Measurements from ENCODE around the gene VIT. TPM values are rescaled to one million over a fixed set of nuclear protein-coding genes. Genes with fewer than 3 reads are reported as not detected.

VIT gene
- polyA plus RNA-seq, 1 of the 3 experiments (the other 2 are of a cell fraction), result not detected

DNA sequence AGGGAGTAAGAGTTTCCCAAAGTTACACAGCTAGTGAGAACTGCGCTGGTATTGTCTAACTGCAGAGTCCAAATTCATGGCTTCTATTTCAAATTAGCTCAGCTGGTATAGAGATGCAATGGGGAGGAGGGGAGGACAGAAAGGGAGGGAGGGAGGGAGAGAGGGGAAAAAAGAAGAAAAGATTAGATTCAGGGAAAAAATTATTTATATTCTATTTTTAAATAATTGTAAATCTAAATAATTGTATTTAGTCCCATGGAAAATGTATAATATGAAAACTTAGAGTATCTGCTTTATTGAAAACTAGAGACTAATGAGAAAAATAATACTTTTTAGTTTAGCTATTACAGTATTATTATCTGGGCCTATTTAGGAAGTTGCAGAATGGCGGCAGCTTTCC, 37.3 kb upstream of the VIT start:
- peaks cover 22% of the 10 kb centered on the region for H3F3A ChIP-seq (replicated peaks; ENCODE audit: insufficient read depth)
- H3K9me2 ChIP-seq, result no peaks in the 10 kb centered on the region
- no peak overlapping the region for H2AFZ ChIP-seq (ENCODE audit: low read depth)
- TF ChIP-seq POLR2AphosphoS5 (IDR thresholded peaks at IDR 0.05; ENCODE audit: low read depth, low read length) (no peak), NFIC (IDR thresholded peaks at IDR 0.05; ENCODE audit: borderline replicate concordance) (no peak), SIN3A (IDR thresholded peaks at IDR 0.05; ENCODE audit: borderline replicate concordance, low read depth, low read length) (no peak)
- no peak overlapping the region for H3K4me2 ChIP-seq
- no peak overlapping the region for H3K4me3 ChIP-seq (ENCODE audit: low read depth in 2 of 2, low read length in 1 of 2)
- H3K27me3 ChIP-seq (ENCODE audit: insufficient read depth), result no peaks in the 10 kb centered on the region
- ChIA-PET CTCF (interaction anchor here (1.2 to 2.1 kb wide), 3 partner anchors 9 to 306 kb away, joined by 3 to 10 read pairs (median 4); no protein-coding TSS in a partner anchor), POLR2A (no interaction called here)
- no peak overlapping the region for H3K9ac ChIP-seq
- no peak for DNase-seq
- 89% methylated on average over 2 of the region's 2 CpGs for WGBS (ENCODE audit: low lambda C conversion rate)
- no peak overlapping the region for H3K27ac ChIP-seq (ENCODE audit: low read depth in 2 of 2, low read length in 1 of 2)
- H3K36me3 ChIP-seq (replicated peaks in 1 of 2; ENCODE audit: control insufficient read depth in 1 of 2, insufficient read depth in 2 of 2, low read length in 1 of 2), result no peaks in the 10 kb centered on the region
- H3K9me3 ChIP-seq, result no peaks in the 10 kb centered on the region
- H3K4me1 ChIP-seq (ENCODE audit: control insufficient read depth in 1 of 2, insufficient read depth in 2 of 2, low read depth in 1 of 2, low read length in 1 of 2), result peaks cover 0 to 6% of the 10 kb centered on the region in 2 experiments; a peak in 2 of 4 replicates
- no peaks in the 10 kb centered on the region for H3K79me2 ChIP-seq (ENCODE audit: insufficient read depth)
- H4K20me1 ChIP-seq (ENCODE audit: insufficient read depth), result no peaks in the 10 kb centered on the region

DNA sequence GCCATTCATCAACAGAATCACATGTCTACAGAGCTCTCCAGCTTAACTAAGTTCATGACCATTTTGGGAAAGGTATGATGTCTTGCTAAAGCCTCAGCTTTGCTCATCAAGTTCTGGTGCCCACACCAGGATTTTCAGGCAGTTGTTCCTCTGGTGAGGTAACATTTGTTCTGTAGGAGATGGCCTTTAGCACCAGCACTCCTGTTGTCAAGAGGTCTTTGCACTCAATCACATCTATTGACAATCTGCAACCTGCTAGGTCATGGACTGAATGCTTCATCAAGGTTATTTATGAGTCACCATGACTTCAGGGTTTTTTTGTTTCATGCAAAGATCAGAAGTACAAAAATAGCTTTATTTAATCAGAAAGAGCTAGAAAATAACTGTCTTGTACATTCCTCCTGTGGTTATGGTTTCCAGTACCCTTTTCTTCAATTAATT, 36.6 kb upstream of the VIT start:
- no peak overlapping the region; a peak in 1 of 4 replicates for H3K27ac ChIP-seq (ENCODE audit: low read depth in 2 of 2, low read length in 1 of 2)
- peaks cover 0 to 6% of the 10 kb centered on the region in 2 experiments; a peak in 2 of 4 replicates for H3K4me1 ChIP-seq (ENCODE audit: control insufficient read depth in 1 of 2, insufficient read depth in 2 of 2, low read depth in 1 of 2, low read length in 1 of 2)
- H4K20me1 ChIP-seq (ENCODE audit: insufficient read depth), result no peaks in the 10 kb centered on the region
- H3K27me3 ChIP-seq (ENCODE audit: insufficient read depth), result no peaks in the 10 kb centered on the region
- no peaks in the 10 kb centered on the region for H3K9me2 ChIP-seq
- no peak overlapping the region for H3K4me3 ChIP-seq (ENCODE audit: low read depth in 2 of 2, low read length in 1 of 2)
- DNase-seq, result no peak
- no peak overlapping the region for H3K4me2 ChIP-seq
- no peaks in the 10 kb centered on the region for H3K36me3 ChIP-seq (replicated peaks in 1 of 2; ENCODE audit: control insufficient read depth in 1 of 2, insufficient read depth in 2 of 2, low read length in 1 of 2)
- CTCF ChIA-PET, result interaction anchor here (2.1 kb wide), 1 partner anchor 307 kb away, joined by 10 read pairs; no protein-coding TSS in a partner anchor
- TF ChIP-seq RXRA (IDR thresholded peaks at IDR 0.05; ENCODE audit: borderline replicate concordance, low read depth) (peak; percentile 30; the same call in 1 of the 2 replicates), NRF1 (IDR thresholded peaks at IDR 0.05; ENCODE audit: low read depth, low read length) (no peak), JUND (IDR thresholded peaks at IDR 0.05) (peak; percentile 26; the same call in 1 of the 2 replicates), EP300 (IDR thresholded peaks at IDR 0.05; ENCODE audit: borderline replicate concordance in 1 of 2, low read depth in 1 of 2, low read length in 1 of 2) (peak in 1 of 2 experiments; percentile 40; a peak in 1 of 4 replicates), RFX5 (IDR thresholded peaks at IDR 0.05; ENCODE audit: low read length) (no peak), FOSL2 (IDR thresholded peaks at IDR 0.05; ENCODE audit: borderline replicate concordance, low read depth) (peak; percentile 43; the same call in 1 of the 2 replicates), FOXJ3 (CRISPR knock-in tag; IDR thresholded peaks at IDR 0.05) (no peak), MEF2A (IDR thresholded peaks at IDR 0.05; ENCODE audit: borderline replicate concordance, low read depth) (peak; percentile 49; the same call in 1 of the 2 replicates), RCOR1 (IDR thresholded peaks at IDR 0.05; ENCODE audit: low read length) (no peak)
- TF ChIP-seq, protein P1, sequence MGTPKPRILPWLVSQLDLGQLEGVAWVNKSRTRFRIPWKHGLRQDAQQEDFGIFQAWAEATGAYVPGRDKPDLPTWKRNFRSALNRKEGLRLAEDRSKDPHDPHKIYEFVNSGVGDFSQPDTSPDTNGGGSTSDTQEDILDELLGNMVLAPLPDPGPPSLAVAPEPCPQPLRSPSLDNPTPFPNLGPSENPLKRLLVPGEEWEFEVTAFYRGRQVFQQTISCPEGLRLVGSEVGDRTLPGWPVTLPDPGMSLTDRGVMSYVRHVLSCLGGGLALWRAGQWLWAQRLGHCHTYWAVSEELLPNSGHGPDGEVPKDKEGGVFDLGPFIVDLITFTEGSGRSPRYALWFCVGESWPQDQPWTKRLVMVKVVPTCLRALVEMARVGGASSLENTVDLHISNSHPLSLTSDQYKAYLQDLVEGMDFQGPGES (IDR thresholded peaks at IDR 0.05; ENCODE audit: low read depth, low read length), result no peak
- TF ChIP-seq, protein P2, sequence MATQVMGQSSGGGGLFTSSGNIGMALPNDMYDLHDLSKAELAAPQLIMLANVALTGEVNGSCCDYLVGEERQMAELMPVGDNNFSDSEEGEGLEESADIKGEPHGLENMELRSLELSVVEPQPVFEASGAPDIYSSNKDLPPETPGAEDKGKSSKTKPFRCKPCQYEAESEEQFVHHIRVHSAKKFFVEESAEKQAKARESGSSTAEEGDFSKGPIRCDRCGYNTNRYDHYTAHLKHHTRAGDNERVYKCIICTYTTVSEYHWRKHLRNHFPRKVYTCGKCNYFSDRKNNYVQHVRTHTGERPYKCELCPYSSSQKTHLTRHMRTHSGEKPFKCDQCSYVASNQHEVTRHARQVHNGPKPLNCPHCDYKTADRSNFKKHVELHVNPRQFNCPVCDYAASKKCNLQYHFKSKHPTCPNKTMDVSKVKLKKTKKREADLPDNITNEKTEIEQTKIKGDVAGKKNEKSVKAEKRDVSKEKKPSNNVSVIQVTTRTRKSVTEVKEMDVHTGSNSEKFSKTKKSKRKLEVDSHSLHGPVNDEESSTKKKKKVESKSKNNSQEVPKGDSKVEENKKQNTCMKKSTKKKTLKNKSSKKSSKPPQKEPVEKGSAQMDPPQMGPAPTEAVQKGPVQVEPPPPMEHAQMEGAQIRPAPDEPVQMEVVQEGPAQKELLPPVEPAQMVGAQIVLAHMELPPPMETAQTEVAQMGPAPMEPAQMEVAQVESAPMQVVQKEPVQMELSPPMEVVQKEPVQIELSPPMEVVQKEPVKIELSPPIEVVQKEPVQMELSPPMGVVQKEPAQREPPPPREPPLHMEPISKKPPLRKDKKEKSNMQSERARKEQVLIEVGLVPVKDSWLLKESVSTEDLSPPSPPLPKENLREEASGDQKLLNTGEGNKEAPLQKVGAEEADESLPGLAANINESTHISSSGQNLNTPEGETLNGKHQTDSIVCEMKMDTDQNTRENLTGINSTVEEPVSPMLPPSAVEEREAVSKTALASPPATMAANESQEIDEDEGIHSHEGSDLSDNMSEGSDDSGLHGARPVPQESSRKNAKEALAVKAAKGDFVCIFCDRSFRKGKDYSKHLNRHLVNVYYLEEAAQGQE (IDR thresholded peaks at IDR 0.05; ENCODE audit: low read depth, low read length), result no peak
- TF ChIP-seq, protein P3, sequence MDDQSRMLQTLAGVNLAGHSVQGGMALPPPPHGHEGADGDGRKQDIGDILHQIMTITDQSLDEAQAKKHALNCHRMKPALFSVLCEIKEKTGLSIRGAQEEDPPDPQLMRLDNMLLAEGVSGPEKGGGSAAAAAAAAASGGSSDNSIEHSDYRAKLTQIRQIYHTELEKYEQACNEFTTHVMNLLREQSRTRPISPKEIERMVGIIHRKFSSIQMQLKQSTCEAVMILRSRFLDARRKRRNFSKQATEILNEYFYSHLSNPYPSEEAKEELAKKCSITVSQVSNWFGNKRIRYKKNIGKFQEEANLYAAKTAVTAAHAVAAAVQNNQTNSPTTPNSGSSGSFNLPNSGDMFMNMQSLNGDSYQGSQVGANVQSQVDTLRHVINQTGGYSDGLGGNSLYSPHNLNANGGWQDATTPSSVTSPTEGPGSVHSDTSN (IDR thresholded peaks at IDR 0.05), result peak; percentile 16; the same call in 1 of the 2 replicates
- no peaks in the 10 kb centered on the region for H3K79me2 ChIP-seq (ENCODE audit: insufficient read depth)
- peaks cover 16% of the 10 kb centered on the region for H3F3A ChIP-seq (replicated peaks; ENCODE audit: insufficient read depth)
- POLR2A ChIA-PET, result interaction anchor here (0.8 kb wide), 1 partner anchor 218 kb away, joined by 4 read pairs; no protein-coding TSS in a partner anchor
- H3K9me3 ChIP-seq, result no peaks in the 10 kb centered on the region
- H3K9ac ChIP-seq, result no peak overlapping the region
- peak overlapping the region; percentile 6; the same call in 1 of the 2 replicates for H2AFZ ChIP-seq (ENCODE audit: low read depth)

Data from SK-N-SH (cell line).